GM23338 (cell line): ENCODE data around the gene A2ML1. TPM values are rescaled to one million over a fixed set of nuclear protein-coding genes. Genes with fewer than 3 reads are reported as not detected.

Source experiments
- ATAC-seq: fragments of 200-7000 bp; cut with Tn5 transposase; 3 replicates; pipeline ENCODE4 v1.9.1; 2020
- DNase-seq: peaks from one replicate; pipeline ENCODE4 v3.0.0-alpha.2; 2015; ENCODE audit warnings: low spot score
- H2AFZ ChIP-seq: fragments of 200-600 bp; sonication (generic); 2 replicates; pipeline ENCODE4 v1.8.0; 2016; ENCODE audit warnings: antibody characterized with exemption, mild to moderate bottlenecking, moderate library complexity
- H3F3A ChIP-seq: fragments of 200-600 bp; sonication (generic); replicated peaks from 2 replicates; pipeline ENCODE4 v1.8.0; 2017; ENCODE audit warnings: antibody characterized with exemption, mixed run types, low read depth
- H3K27ac ChIP-seq: fragments of 200-600 bp; sonication (generic); 2 replicates; pipeline ENCODE4 v1.6.1; 2016; ENCODE audit warnings: low read depth
- H3K27me3 ChIP-seq: fragments of 200-600 bp; sonication (generic); 2 replicates; pipeline ENCODE4 v1.8.0; 2016; ENCODE audit warnings: mild to moderate bottlenecking, mixed run types, moderate library complexity; ENCODE audit not compliant: insufficient read depth
- H3K36me3 ChIP-seq: fragments of 200-600 bp; sonication (generic); 2 replicates; pipeline ENCODE4 v1.8.0; 2016; ENCODE audit warnings: mild to moderate bottlenecking; ENCODE audit not compliant: insufficient read depth
- H3K4me1 ChIP-seq: fragments of 200-600 bp; sonication (generic); 2 replicates; pipeline ENCODE4 v1.8.0; 2016; ENCODE audit warnings: mild to moderate bottlenecking, moderate library complexity; ENCODE audit not compliant: insufficient read depth
- H3K4me2 ChIP-seq: fragments of 200-600 bp; sonication (generic); 2 replicates; pipeline ENCODE4 v1.7.1; 2017; ENCODE audit warnings: mixed run types
- H3K4me3 ChIP-seq: fragments of 200-600 bp; sonication (generic); 2 replicates; pipeline ENCODE4 v1.6.1; 2016; ENCODE audit warnings: mixed run types
- H3K79me2 ChIP-seq: fragments of 200-600 bp; sonication (generic); replicated peaks from 2 replicates; pipeline ENCODE4 v1.8.0; 2017; ENCODE audit warnings: mild to moderate bottlenecking; ENCODE audit not compliant: insufficient read depth
- H3K9me2 ChIP-seq: fragments of 200-600 bp; sonication (generic); 2 replicates; pipeline ENCODE4 v1.8.0; 2017; ENCODE audit not compliant: insufficient read depth
- H4K20me1 ChIP-seq: fragments of 200-600 bp; sonication (generic); replicated peaks from 2 replicates; pipeline ENCODE4 v1.8.0; 2017; ENCODE audit warnings: mild to moderate bottlenecking; ENCODE audit not compliant: insufficient read depth
- H3K27ac Mint-ChIP-seq: 2 replicates; pipeline ENCODE4 v1.8.0; 2020; ENCODE audit warnings: inconsistent platforms, mild to moderate bottlenecking, moderate library complexity, mixed read lengths
- H3K27me3 Mint-ChIP-seq: 3 replicates; pipeline ENCODE4 v1.8.0; 2022; ENCODE audit warnings: low read depth, mild to moderate bottlenecking, moderate library complexity, mixed read lengths, inconsistent platforms; ENCODE audit not compliant: insufficient read depth, poor library complexity
- H3K36me3 Mint-ChIP-seq: 3 replicates; pipeline ENCODE4 v1.8.0; 2021; ENCODE audit warnings: low read depth, mild to moderate bottlenecking, inconsistent platforms, moderate library complexity, mixed read lengths
- H3K4me1 Mint-ChIP-seq: 3 replicates; pipeline ENCODE4 v1.8.0; 2020; ENCODE audit warnings: mild to moderate bottlenecking, inconsistent platforms, mixed read lengths
- H3K4me3 Mint-ChIP-seq: 3 replicates; pipeline ENCODE4 v1.8.0; 2021; ENCODE audit warnings: moderate library complexity, mild to moderate bottlenecking, inconsistent platforms, mixed read lengths
- H3K9me3 Mint-ChIP-seq: 3 replicates; pipeline ENCODE4 v1.8.0; 2020; ENCODE audit warnings: moderate library complexity, mild to moderate bottlenecking, inconsistent platforms, mixed read lengths
- CREB1 ChIP-seq: fragments of 250-450 bp; sonication (Bioruptor Pico); IDR thresholded peaks from 2 replicates; pipeline ENCODE4 v1.5.0; 2020; ENCODE audit warnings: low read depth, mild to moderate bottlenecking, moderate library complexity
- EZH2 ChIP-seq: fragments of 200-600 bp; sonication (generic); IDR thresholded peaks from one replicate; pipeline ENCODE4 v1.8.0; 2017; ENCODE audit warnings: antibody characterized with exemption, mild to moderate bottlenecking, low read depth; ENCODE audit not compliant: unreplicated experiment
- NANOG ChIP-seq: IDR thresholded peaks from 2 replicates; pipeline ENCODE4 v1.6.1; 2016; ENCODE audit warnings: antibody characterized with exemption, borderline replicate concordance
- POLR2AphosphoS5 ChIP-seq: IDR thresholded peaks from 2 replicates; pipeline ENCODE4 v1.6.1; 2016; ENCODE audit warnings: antibody characterized with exemption, low read depth
- ZNF331 ChIP-seq: fragments of 250-450 bp; sonication (Bioruptor Pico); IDR thresholded peaks from 2 replicates; pipeline ENCODE4 v1.5.0; 2020; ENCODE audit warnings: low read depth, mild to moderate bottlenecking, moderate library complexity
- polyA plus RNA-seq: library from polyadenylated mRNA; unstranded; fragments of >200 nt; fragmentation: Nextera tagmentation; extraction: Ambion mirVana; gene quantifications from 2 replicates; pipeline ENCODE4 v1.2.1, GENCODE V29; 2016
- total RNA-seq: library from RNA; depleted of rRNA; stranded (reverse); fragments of >200 nt; shearing (Covaris generic); gene quantifications from 2 replicates; pipeline ENCODE4 v1.2.3, GENCODE V29; 2014; rRNA removed
- TF ChIP-seq, protein P1 (sequence below), 2 experiments: fragments of 200-600 bp in 1 of 2; sonication (generic) in 1 of 2; conservative IDR thresholded peaks; 2 replicates each; pipeline versions ENCODE4 v1.5.1 to v1.6.1; 2016 to 2017; ENCODE audit warnings: antibody characterized with exemption in 2 of 2, low read depth in 2 of 2, mild to moderate bottlenecking in 2 of 2, moderate library complexity in 1 of 2

A2ML1 gene
- total and polyA plus RNA-seq, 2 experiments from 2014 or later: 3.8 to 6.0 TPM

DNA sequence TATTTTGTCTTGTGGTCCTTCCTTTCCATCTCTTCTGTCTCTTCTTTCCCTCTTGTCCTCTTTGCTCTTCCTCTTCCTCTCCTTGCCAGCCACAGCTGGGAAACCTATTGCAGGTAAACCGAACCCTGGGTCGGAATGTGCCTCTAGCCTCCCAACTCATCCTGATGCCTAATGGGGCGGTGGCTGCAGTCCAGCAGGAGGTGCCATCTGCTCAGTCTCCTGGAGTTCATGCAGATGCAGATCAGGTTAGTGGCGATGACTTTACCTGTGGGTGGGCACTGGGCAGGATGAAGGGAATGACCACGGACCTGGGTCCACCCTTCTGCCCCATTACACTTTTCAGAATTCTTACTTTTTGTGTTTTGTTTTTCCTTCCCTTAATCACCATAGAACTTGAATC is 100.1 kb downstream of the A2ML1 start:
- peak overlapping the region; percentile 31; the same call in 1 of the 2 replicates for H3K27ac Mint-ChIP-seq
- Histone ChIP-seq H3F3A (peaks cover 46% of the 10 kb centered on the region), H3K36me3 (peaks cover 100% of the 10 kb centered on the region), H3K4me3 (no peak overlapping the region), H3K27me3 (no peaks in the 10 kb centered on the region), H3K27ac (peak overlapping the region; percentile 52; the same call in 1 of the 2 replicates), H2AFZ (no peak overlapping the region), H4K20me1 (peaks cover 94% of the 10 kb centered on the region), H3K79me2 (peaks cover 100% of the 10 kb centered on the region), H3K4me1 (peaks cover 32% of the 10 kb centered on the region), H3K4me2 (no peak overlapping the region), H3K9me2 (no peaks in the 10 kb centered on the region)
- no peaks in the 10 kb centered on the region for H3K9me3 Mint-ChIP-seq
- ATAC-seq: peak; percentile 50
- TF ChIP-seq POLR2AphosphoS5 (no peak), EZH2 (no peak), CREB1 (CRISPR knock-in tag) (no peak), NANOG (no peak), ZNF331 (CRISPR knock-in tag) (no peak)
- TF ChIP-seq, protein P1, sequence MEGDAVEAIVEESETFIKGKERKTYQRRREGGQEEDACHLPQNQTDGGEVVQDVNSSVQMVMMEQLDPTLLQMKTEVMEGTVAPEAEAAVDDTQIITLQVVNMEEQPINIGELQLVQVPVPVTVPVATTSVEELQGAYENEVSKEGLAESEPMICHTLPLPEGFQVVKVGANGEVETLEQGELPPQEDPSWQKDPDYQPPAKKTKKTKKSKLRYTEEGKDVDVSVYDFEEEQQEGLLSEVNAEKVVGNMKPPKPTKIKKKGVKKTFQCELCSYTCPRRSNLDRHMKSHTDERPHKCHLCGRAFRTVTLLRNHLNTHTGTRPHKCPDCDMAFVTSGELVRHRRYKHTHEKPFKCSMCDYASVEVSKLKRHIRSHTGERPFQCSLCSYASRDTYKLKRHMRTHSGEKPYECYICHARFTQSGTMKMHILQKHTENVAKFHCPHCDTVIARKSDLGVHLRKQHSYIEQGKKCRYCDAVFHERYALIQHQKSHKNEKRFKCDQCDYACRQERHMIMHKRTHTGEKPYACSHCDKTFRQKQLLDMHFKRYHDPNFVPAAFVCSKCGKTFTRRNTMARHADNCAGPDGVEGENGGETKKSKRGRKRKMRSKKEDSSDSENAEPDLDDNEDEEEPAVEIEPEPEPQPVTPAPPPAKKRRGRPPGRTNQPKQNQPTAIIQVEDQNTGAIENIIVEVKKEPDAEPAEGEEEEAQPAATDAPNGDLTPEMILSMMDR (conservative IDR thresholded peaks at IDR 0.05; ENCODE audit: low read depth in 2 of 2): peak; percentile 21 to 38; a peak in 2 of 4 replicates
- peaks cover 7% of the 10 kb centered on the region for H3K27me3 Mint-ChIP-seq
- H3K36me3 Mint-ChIP-seq: peaks cover 18% of the 10 kb centered on the region
- peak; percentile 11 for DNase-seq
- H3K4me3 Mint-ChIP-seq: peak overlapping the region; percentile 9; the same call in 1 of the 3 replicates
- H3K4me1 Mint-ChIP-seq: peaks cover 37% of the 10 kb centered on the region

Other genes starting within 250 kb of the A2ML1 start
- gene AICDA, start 209.8 kb upstream of the A2ML1 start, total RNA-seq: not detected in 2 replicates
- gene AICDA, start 209.8 kb upstream of the A2ML1 start, polyA plus RNA-seq: 0.31 TPM in 1 of 2 replicates, not detected in the other
- 0.90 TPM in 1 of 2 replicates, not detected in the other for gene MFAP5, start 159.8 kb upstream of the A2ML1 start, total RNA-seq
- 0.68 and 1.2 TPM in 2 replicates for gene MFAP5, start 159.8 kb upstream of the A2ML1 start, polyA plus RNA-seq
- 94.8 and 104 TPM in 2 replicates for gene RIMKLB, start 124.6 kb upstream of the A2ML1 start, total RNA-seq
- 62.7 and 87.0 TPM in 2 replicates for gene RIMKLB, start 124.6 kb upstream of the A2ML1 start, polyA plus RNA-seq
- 1,003 and 1,069 TPM in 2 replicates for gene PHC1, start 91.9 kb downstream of the A2ML1 start, total RNA-seq
- 252 and 303 TPM in 2 replicates for gene PHC1, start 91.9 kb downstream of the A2ML1 start, polyA plus RNA-seq
- gene M6PR, start 127.0 kb downstream of the A2ML1 start, total RNA-seq: 66.8 and 103 TPM in 2 replicates
- 147 and 159 TPM in 2 replicates for gene M6PR, start 127.0 kb downstream of the A2ML1 start, polyA plus RNA-seq
- 5.1 and 8.0 TPM in 2 replicates for gene KLRG1, start 166.9 kb downstream of the A2ML1 start, total RNA-seq
- 6.0 and 7.9 TPM in 2 replicates for gene KLRG1, start 166.9 kb downstream of the A2ML1 start, polyA plus RNA-seq